ENCODE measurements around the gene NDUFS6.

NDUFS6 gene

GRCh38 chr5:1779782-1780613 lies 21.2 kb upstream of the NDUFS6 start:
- no peak for TF ChIP-seq CTCF (IDR thresholded peaks at IDR 0.05; ENCODE audit: low read length, missing control alignments)
- no peak for DNase-seq (ENCODE audit: low read depth)
- H3K4me3 ChIP-seq (replicated peaks; ENCODE audit: low read depth, low read length), result no peak overlapping the region

- H3K4me3 ChIP-seq (replicated peaks; ENCODE audit: low read depth, low read length), result no peak overlapping the region
- peak; percentile 21 for DNase-seq (ENCODE audit: low read depth)
- TF ChIP-seq CTCF (IDR thresholded peaks at IDR 0.05; ENCODE audit: low read length, missing control alignments), result no peak
Observed at GRCh38 chr5:1780614-1780930, 20.6 kb upstream of the NDUFS6 start.

- no peak overlapping the region for H3K4me3 ChIP-seq (replicated peaks; ENCODE audit: low read depth, low read length)
- TF ChIP-seq CTCF (IDR thresholded peaks at IDR 0.05; ENCODE audit: low read length, missing control alignments), result no peak
- no peak for DNase-seq (ENCODE audit: low read depth)
Observed at GRCh38 chr5:1781107-1781506, 20.1 kb upstream of the NDUFS6 start.

GRCh38 chr5:1781726-1782384 lies 19.4 kb upstream of the NDUFS6 start:
- TF ChIP-seq CTCF (IDR thresholded peaks at IDR 0.05; ENCODE audit: low read length, missing control alignments), result no peak
- DNase-seq (ENCODE audit: low read depth), result no peak
- no peak overlapping the region for H3K4me3 ChIP-seq (replicated peaks; ENCODE audit: low read depth, low read length)

- TF ChIP-seq CTCF (IDR thresholded peaks at IDR 0.05; ENCODE audit: low read length, missing control alignments), result no peak
- no peak overlapping the region for H3K4me3 ChIP-seq (replicated peaks; ENCODE audit: low read depth, low read length)
- no peak for DNase-seq (ENCODE audit: low read depth)
Observed at GRCh38 chr5:1782385-1783215, 18.6 kb upstream of the NDUFS6 start.

- no peak for TF ChIP-seq CTCF (IDR thresholded peaks at IDR 0.05; ENCODE audit: low read length, missing control alignments)
- no peak overlapping the region for H3K4me3 ChIP-seq (replicated peaks; ENCODE audit: low read depth, low read length)
- DNase-seq (ENCODE audit: low read depth), result no peak
Observed at GRCh38 chr5:1783216-1783554, 18.0 kb upstream of the NDUFS6 start.

All from fibroblast of pulmonary artery (primary cell).